ENCODE results near the gene ENTREP1. TPM values are rescaled to one million over a fixed set of nuclear protein-coding genes. Genes with fewer than 3 reads are reported as not detected.

Gene ENTREP1
- total RNA-seq, 4 donors from 2014 or later: 2.3 to 6.3 (median 3.7) TPM

- Histone ChIP-seq H3K9me3 (no peaks in the 10 kb centered on the region), H3K27me3 (no peaks in the 10 kb centered on the region), H3K36me3 (no peaks in the 10 kb centered on the region), H3K4me1 (peaks cover 0 to 4% (median 0%) of the 10 kb centered on the region in 4 donors), H3K4me3 (no peak overlapping the region), H3K27ac (no peak overlapping the region)
- DNase-seq (ENCODE audit: low spot score in 2 of 2): no peak
- no peak for TF ChIP-seq POLR2A (IDR thresholded peaks at IDR 0.05)
- TF ChIP-seq EP300 (IDR thresholded peaks at IDR 0.05): no peak
- no peak for TF ChIP-seq CTCF (IDR thresholded peaks at IDR 0.05)
- 98 to 99% methylated on average over 3 of the region's 3 CpGs for WGBS, 2 donors
Measured at GRCh38 chr9:69292078-69292477, 32.9 kb upstream of the ENTREP1 start.

GRCh38 chr9:69293156-69293555 is 31.9 kb upstream of the ENTREP1 start:
- no peak for DNase-seq (ENCODE audit: low spot score in 2 of 2)
- H3K9me3 ChIP-seq: no peaks in the 10 kb centered on the region
- 47 to 66% methylated on average over 1 of the region's 1 CpG for WGBS, 2 donors
- TF ChIP-seq CTCF (IDR thresholded peaks at IDR 0.05) (no peak), EP300 (IDR thresholded peaks at IDR 0.05) (no peak), POLR2A (IDR thresholded peaks at IDR 0.05) (no peak)
- H3K4me1 ChIP-seq: peaks cover 0 to 4% (median 0%) of the 10 kb centered on the region in 4 donors
- no peak overlapping the region for H3K4me3 ChIP-seq
- H3K27ac ChIP-seq: no peak overlapping the region
- no peaks in the 10 kb centered on the region for H3K36me3 ChIP-seq
- no peaks in the 10 kb centered on the region for H3K27me3 ChIP-seq

GRCh38 chr9:69295872-69296552 is 29.0 kb upstream of the ENTREP1 start:
- no peak overlapping the region for H3K27ac ChIP-seq
- H3K4me1 ChIP-seq: peaks cover 0 to 4% (median 0%) of the 10 kb centered on the region in 4 donors
- H3K27me3 ChIP-seq: no peaks in the 10 kb centered on the region
- no peaks in the 10 kb centered on the region for H3K9me3 ChIP-seq
- no peak overlapping the region for H3K4me3 ChIP-seq
- no peak for TF ChIP-seq POLR2A (IDR thresholded peaks at IDR 0.05)
- no peak for TF ChIP-seq EP300 (IDR thresholded peaks at IDR 0.05)
- TF ChIP-seq CTCF (IDR thresholded peaks at IDR 0.05): no peak
- H3K36me3 ChIP-seq: no peaks in the 10 kb centered on the region
- 46 to 48% methylated on average over 9 of the region's 9 CpGs for WGBS, 2 donors
- DNase-seq (ENCODE audit: low spot score in 2 of 2): peak in 1 of 2 donors; percentile 9

- Histone ChIP-seq H3K9me3 (no peaks in the 10 kb centered on the region), H3K27ac (no peak overlapping the region), H3K4me1 (peaks cover 0 to 4% (median 0%) of the 10 kb centered on the region in 4 donors), H3K27me3 (no peaks in the 10 kb centered on the region), H3K4me3 (no peak overlapping the region), H3K36me3 (no peaks in the 10 kb centered on the region)
- DNase-seq (ENCODE audit: low spot score in 2 of 2): no peak
- TF ChIP-seq EP300 (IDR thresholded peaks at IDR 0.05): no peak
- TF ChIP-seq CTCF (IDR thresholded peaks at IDR 0.05): no peak
- TF ChIP-seq POLR2A (IDR thresholded peaks at IDR 0.05): no peak
- WGBS, 2 donors: 81 to 87% methylated on average over 11 of the region's 11 CpGs
Measured at GRCh38 chr9:69297300-69297980, 27.6 kb upstream of the ENTREP1 start.

GRCh38 chr9:69299315-69299714 is 25.7 kb upstream of the ENTREP1 start:
- Histone ChIP-seq H3K4me3 (no peak overlapping the region), H3K36me3 (no peaks in the 10 kb centered on the region)
- 51 to 62% methylated on average over 1 of the region's 1 CpG for WGBS, 2 donors

More at GRCh38 chr9:69299315-69299714, 25.7 kb upstream of the ENTREP1 start:
- TF ChIP-seq EP300 (IDR thresholded peaks at IDR 0.05) (no peak), POLR2A (IDR thresholded peaks at IDR 0.05) (no peak), CTCF (IDR thresholded peaks at IDR 0.05) (no peak)
- no peak overlapping the region for H3K27ac ChIP-seq
- no peaks in the 10 kb centered on the region for H3K27me3 ChIP-seq
- peaks cover 0 to 4% (median 0%) of the 10 kb centered on the region in 4 donors for H3K4me1 ChIP-seq
- H3K9me3 ChIP-seq: no peaks in the 10 kb centered on the region
- DNase-seq (ENCODE audit: low spot score in 2 of 2): no peak
